Keratinocyte (primary cell): ENCODE results near the gene IDH3B.

Experiments used
- EZH2 ChIP-seq: IDR thresholded peaks from one replicate; pipeline ENCODE4 v1.6.1; 2012; ENCODE audit warnings: inconsistent platforms, mild to moderate bottlenecking, low read length, moderate library complexity
- TF ChIP-seq, protein P1 (sequence below), 3 experiments: IDR thresholded peaks in 1 of 3; conservative IDR thresholded peaks in 1 of 3; optimal IDR thresholded peaks in 1 of 3; 2 replicates in 2 of 3; 3 replicates in 1 of 3; pipeline versions ENCODE3 to v1.5.1; 2011; ENCODE audit warnings: low read length in 3 of 3, mild to moderate bottlenecking in 3 of 3, moderate library complexity in 2 of 3, control low read depth in 1 of 3, inconsistent platforms in 1 of 3; ENCODE audit not compliant: insufficient read depth in 2 of 3; ENCODE audit errors: extremely low read depth in 1 of 3

- TF ChIP-seq, protein P1, sequence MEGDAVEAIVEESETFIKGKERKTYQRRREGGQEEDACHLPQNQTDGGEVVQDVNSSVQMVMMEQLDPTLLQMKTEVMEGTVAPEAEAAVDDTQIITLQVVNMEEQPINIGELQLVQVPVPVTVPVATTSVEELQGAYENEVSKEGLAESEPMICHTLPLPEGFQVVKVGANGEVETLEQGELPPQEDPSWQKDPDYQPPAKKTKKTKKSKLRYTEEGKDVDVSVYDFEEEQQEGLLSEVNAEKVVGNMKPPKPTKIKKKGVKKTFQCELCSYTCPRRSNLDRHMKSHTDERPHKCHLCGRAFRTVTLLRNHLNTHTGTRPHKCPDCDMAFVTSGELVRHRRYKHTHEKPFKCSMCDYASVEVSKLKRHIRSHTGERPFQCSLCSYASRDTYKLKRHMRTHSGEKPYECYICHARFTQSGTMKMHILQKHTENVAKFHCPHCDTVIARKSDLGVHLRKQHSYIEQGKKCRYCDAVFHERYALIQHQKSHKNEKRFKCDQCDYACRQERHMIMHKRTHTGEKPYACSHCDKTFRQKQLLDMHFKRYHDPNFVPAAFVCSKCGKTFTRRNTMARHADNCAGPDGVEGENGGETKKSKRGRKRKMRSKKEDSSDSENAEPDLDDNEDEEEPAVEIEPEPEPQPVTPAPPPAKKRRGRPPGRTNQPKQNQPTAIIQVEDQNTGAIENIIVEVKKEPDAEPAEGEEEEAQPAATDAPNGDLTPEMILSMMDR (optimal IDR thresholded peaks at IDR 0.05 in 1 of 3, IDR thresholded peaks at IDR 0.05 in 1 of 3, conservative IDR thresholded peaks at IDR 0.05 in 1 of 3; ENCODE audit: extremely low read depth in 1 of 3, insufficient read depth in 2 of 3, low read length in 3 of 3) = no peak
- TF ChIP-seq EZH2 = no peak
These were observed 39.8 kb downstream of the IDH3B start for GRCh38 chr20:2624190-2624589.
